VCaP (cell line): ENCODE results near the gene RAB40C.
"Not testable (repeated sequence)": the region's sequence is repeated elsewhere in the genome, so short reads cannot be mapped to it uniquely, and the experiment has no call there.

Experiments used
- H3K27ac ChIP-seq: fragments of 450-650 bp; 2 replicates; pipeline ENCODE4 v1.5.1; 2017
- TF ChIP-seq, protein P1 (sequence below): fragments of 450-650 bp; conservative IDR thresholded peaks from 2 replicates; pipeline ENCODE4 v1.5.1; 2017; ENCODE audit warnings: mild to moderate bottlenecking, moderate library complexity

Gene RAB40C

DNA sequence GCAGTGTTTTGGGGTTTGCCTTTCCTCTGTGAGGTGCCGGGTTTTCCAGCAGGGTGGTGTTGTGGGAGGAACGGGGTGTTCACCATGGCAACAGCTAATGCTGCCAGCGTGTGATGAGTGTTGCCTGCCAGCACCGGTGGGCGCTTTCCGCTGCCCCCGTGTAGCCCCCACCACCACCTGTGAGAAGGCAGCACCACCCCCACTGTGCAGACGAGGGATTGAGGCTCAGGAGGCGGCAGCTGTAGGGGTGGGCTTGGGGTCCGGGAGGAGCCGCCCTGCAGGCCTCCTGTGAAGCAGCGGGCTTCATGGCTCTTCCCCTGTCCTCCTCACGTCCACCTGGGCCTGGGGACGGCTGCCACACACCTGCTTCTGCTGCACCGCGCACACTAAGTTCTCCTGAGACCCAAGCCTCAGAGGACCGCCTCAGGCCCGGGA, 5.2 kb downstream of the RAB40C start:
- H3K27ac ChIP-seq = no peak overlapping the region
- TF ChIP-seq, protein P1, sequence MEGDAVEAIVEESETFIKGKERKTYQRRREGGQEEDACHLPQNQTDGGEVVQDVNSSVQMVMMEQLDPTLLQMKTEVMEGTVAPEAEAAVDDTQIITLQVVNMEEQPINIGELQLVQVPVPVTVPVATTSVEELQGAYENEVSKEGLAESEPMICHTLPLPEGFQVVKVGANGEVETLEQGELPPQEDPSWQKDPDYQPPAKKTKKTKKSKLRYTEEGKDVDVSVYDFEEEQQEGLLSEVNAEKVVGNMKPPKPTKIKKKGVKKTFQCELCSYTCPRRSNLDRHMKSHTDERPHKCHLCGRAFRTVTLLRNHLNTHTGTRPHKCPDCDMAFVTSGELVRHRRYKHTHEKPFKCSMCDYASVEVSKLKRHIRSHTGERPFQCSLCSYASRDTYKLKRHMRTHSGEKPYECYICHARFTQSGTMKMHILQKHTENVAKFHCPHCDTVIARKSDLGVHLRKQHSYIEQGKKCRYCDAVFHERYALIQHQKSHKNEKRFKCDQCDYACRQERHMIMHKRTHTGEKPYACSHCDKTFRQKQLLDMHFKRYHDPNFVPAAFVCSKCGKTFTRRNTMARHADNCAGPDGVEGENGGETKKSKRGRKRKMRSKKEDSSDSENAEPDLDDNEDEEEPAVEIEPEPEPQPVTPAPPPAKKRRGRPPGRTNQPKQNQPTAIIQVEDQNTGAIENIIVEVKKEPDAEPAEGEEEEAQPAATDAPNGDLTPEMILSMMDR = no peak

DNA sequence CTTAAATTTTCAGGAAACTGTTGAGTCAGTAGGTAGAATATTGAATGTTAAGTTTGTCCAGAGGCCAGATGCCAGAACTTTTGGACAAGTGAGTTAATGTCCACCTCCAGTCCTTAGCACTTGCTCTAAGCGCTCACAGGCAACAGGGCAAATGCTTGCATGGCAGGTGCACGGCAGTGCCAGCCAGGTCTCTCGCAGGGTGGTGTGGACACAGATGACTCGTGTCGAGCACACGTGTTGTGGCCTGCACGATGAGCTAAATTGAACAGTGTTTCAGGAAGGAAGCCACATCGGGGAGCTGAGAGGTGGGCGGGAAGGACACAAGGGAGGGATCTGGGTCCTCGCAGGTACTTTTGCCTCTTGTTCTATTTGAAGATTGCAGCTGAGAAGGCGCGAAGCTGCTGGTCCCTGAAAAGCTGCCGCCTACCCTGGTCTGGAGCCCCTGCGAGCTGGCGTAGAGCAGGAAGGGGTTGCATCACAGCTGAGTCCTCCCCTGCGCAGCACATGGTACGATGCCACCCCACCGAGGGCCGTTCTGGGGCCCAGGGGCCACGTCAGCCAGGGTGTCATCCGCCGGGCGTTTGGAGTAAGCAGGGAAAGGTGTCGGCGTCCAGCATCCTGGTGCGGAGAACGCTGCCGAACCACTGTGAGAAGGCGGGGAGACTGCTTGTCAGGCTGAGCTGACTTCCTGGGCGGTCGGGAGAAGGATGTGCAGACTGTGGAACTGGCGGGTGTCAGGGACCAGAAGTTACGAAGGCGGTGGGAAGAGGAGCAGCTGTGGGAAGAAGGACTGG, 6.3 kb downstream of the RAB40C start:
- TF ChIP-seq, protein P1 = no peak

DNA sequence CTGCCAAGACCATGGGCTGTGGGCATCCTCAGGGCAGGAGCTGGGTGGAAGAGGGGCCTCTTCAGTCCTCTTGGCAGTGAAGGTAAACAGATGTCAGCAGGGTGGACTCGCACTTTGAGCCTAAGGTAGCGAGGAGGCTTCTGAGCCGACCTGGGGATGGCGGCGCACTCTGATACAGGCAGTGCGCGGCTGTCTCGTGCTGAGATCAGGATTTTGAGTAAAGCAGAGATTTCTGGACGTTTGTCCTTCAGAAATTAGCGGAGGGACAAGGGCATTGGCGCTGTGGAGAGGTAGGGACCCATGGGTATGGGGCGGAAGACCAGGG, 6.8 kb downstream of the RAB40C start:
- no peak overlapping the region for H3K27ac ChIP-seq
- TF ChIP-seq, protein P1 = no peak

More for the DNA sequence above, 6.3 kb downstream of the RAB40C start:
- no peak overlapping the region for H3K27ac ChIP-seq

DNA sequence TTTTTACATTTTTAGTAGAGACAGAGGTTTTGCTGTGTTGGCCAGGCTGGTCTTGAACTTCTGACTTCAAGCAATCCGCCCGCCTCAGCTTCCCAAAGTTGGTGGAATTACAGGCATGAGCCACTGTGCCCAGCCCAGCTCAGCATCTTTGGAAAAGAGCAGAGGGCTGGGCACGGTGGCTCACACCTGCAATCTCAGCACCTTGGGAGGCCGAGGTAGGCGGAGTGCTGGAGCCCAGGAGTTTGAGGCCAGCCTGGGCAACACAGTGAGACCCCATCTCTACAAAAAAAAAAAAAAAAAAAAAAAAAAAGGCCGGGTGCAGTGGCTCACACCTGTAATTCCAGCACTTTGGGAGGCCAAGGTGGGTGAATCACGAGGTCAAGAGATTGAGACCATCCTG, 7.8 kb downstream of the RAB40C start:
- H3K27ac ChIP-seq = not testable (repeated sequence)

DNA sequence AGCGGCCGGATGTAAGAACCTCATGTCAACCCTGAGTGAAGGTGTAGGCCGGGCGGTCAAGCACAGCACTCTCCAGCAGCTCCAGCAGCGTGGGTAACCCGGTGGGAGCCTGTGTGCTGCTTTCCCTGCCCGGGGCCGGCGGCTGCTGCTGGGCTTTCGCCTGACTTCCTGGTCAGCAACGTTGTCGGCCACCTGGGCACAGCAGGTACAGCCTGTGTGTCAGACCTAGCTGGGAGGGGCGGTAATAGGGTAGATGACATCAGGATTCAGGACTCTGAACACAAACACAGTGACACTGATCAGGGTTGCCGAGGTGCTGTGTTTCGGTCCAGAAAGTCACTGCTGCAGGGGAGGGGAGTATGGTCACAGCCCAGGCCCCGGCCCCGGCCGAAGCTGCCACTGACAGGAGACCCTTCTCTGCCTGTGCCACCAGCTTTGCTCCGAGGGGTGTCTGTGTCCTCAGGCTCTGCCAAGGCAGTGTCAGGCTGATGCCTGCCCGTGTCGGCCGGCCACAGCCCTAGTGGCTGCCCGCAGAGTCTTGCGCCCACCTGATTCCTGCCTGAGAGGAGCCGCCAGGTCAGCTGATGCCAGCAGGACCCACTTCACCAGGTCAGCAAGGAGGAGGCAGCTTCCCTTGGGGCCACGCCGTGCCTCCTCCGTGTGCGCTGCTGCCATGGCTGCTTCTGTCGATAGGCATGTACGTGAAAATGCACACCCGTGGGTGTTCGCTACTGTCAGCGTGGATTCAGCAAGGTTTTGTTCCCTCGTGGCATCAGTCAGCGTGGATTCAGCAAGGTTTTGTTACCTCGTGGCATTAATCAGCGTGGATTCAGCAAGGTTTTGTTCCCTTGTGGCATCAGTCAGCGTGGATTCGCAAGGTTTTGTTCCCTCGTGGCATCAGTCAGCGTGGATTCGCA, 9.2 kb downstream of the RAB40C start:
- H3K27ac ChIP-seq = no peak overlapping the region
- TF ChIP-seq, protein P1 = no peak

DNA sequence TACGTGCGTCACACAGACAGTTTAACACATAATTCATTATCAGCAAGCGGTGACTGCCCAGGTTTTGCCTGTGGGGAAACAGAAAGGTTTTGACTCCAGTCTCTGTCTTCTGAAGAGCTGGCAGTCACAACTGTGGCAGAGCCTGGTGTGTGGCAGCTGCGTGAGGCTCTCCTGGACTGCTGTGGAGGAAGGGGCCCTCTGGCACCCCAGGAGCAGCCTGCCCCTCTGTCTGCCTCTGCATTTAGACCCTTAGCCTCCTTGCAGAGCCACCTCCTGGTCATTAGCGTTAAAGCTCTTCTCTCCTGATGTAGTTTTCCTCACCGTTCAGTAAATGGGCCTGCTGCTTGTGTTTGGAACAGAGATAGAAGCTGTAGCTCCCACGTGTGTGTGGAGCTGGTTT, 10.9 kb downstream of the RAB40C start:
- TF ChIP-seq, protein P1 = peak; percentile 48
- no peak overlapping the region for H3K27ac ChIP-seq

DNA sequence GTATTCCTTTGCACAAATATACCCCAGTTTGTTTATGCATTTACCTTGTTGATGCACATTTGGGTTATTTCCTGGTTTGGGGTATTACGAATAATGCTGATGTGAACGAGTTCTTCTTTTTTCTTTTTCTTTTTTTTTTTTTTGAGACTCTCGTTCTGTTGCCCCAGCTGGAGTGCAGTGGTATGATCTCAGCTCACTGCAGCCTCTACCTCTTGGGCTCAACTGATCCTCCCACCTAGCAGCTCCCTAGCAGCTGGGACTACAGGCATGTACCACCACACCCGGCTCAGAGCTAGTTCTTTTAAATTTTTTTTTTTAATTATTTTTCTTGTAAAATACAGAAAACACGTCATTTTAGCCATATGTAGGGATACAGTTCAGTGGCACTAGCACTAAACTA, 14.1 kb downstream of the RAB40C start:
- no peak overlapping the region for H3K27ac ChIP-seq
- TF ChIP-seq, protein P1 = no peak
